ENCODE results near the gene STMN3. TPM values are rescaled to one million over a fixed set of nuclear protein-coding genes. Genes with fewer than 3 reads are reported as not detected.
A peak's percentile ranks its signal among the peaks of the same experiment; 100 is the strongest.

STMN3 gene
- total RNA-seq, 1 experiment from 2014 or later, result 27.9 TPM

DNA sequence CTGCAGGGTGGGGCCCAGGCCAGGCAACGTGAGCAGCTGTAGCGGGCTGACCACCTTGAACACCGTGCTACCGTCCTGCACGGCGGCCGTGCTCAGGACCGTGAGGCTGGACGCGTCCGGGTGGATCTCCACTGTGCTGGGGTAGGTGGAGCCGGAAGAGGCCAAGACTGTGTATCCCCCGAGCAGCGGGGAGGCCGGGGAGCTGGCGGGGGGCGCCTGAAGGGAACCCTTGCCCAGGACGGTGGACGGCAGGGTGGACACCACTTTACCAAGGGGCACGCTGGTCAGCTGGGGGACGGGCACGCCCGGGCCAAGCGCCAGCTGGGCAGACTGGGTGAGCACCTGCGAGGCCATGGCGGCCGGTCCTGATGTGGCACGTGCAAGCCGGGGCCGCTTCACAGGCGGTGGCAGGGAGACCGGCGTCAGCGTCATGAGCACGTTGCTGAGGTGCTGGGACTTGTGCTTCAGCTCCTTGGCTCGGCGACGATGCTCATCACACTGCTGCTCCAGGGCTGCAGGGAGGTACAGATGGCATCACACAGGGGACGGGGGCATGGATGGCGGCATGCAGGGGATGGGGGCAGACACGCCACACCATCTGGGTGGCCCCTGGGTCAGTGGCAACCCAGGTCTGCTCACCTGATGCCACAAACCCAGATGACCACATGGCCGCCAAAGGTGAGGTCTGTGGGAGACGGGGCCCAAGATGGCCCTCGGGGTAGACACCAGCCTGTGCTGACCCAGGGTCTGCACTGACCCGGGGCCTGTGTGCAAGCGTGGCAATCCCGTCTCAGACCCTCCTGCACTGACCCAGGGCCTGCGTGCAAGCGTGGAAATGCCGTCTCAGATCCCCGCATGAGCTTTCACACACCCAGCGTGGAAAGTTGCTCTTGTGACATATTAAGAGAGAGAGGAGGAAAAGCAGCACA lies 62.7 kb downstream of the STMN3 start:
- Histone ChIP-seq H3K4me1 (no peaks in the 10 kb centered on the region), H3K4me3 (ENCODE audit: low read depth, low read length) (no peak overlapping the region), H3K9me3 (no peaks in the 10 kb centered on the region), H3K36me3 (ENCODE audit: control insufficient read depth, insufficient read depth, low read length) (peaks cover 1% of the 10 kb centered on the region; the same call in 1 of the 2 replicates), H3K27me3 (replicated peaks; ENCODE audit: control insufficient read depth, insufficient read depth, low read length) (no peaks in the 10 kb centered on the region)
- TF ChIP-seq CTCF (IDR thresholded peaks at IDR 0.05; ENCODE audit: insufficient read depth in 1 of 2, low read depth in 1 of 2, low read length in 1 of 2, severe bottlenecking in 1 of 2, unreplicated experiment in 1 of 2), result no peak
- BruUV-seq (replicated peaks), result no TSS peak
- Mint-ChIP-seq H3K4me3 (ENCODE audit: unreplicated experiment) (no peak overlapping the region), H3K27me3 (ENCODE audit: insufficient read depth, unreplicated experiment) (no peaks in the 10 kb centered on the region), H3K36me3 (ENCODE audit: insufficient read depth, unreplicated experiment) (peaks cover 13% of the 10 kb centered on the region), H3K9me3 (ENCODE audit: unreplicated experiment) (no peaks in the 10 kb centered on the region), H3K27ac (ENCODE audit: unreplicated experiment) (no peak overlapping the region), H3K4me1 (ENCODE audit: low read depth, unreplicated experiment) (no peaks in the 10 kb centered on the region)
- CTCF ChIA-PET, result no interaction called here
- intact Hi-C loops (cut with micrococcal nuclease; ENCODE audit: unreplicated experiment), result no loop called here
- POLR2A ChIA-PET, result no interaction called here
- DNase-seq, result peak in 1 of 2 experiments; percentile 46

Other genes starting within 250 kb of the STMN3 start
- 0.25 and 0.46 TPM in 2 replicates for gene KCNQ2, start 180.8 kb downstream of the STMN3 start, total RNA-seq (2022)
- 25.2 and 32.0 TPM in 2 replicates for gene EEF1A2, start 154.3 kb downstream of the STMN3 start, total RNA-seq (2022)
- gene PPDPF, start 132.7 kb downstream of the STMN3 start, total RNA-seq (2022), result 511 and 634 TPM in 2 replicates
- 0.42 and 0.64 TPM in 2 replicates for gene PTK6, start 116.0 kb downstream of the STMN3 start, total RNA-seq (2022)
- not detected in 2 replicates for gene SRMS, start 105.7 kb downstream of the STMN3 start, total RNA-seq (2022)
- gene FNDC11, start 99.3 kb downstream of the STMN3 start, total RNA-seq (2022), result 0.39 TPM in 1 of 2 replicates, not detected in the other
- gene HELZ2, start 79.2 kb downstream of the STMN3 start, total RNA-seq (2022), result 35.2 and 36.5 TPM in 2 replicates
- gene GMEB2, start 26.3 kb downstream of the STMN3 start, total RNA-seq (2022), result 20.6 and 21.5 TPM in 2 replicates
- 51.1 and 61.6 TPM in 2 replicates for gene RTEL1, start 4.9 kb upstream of the STMN3 start, total RNA-seq (2022)
- not detected in 2 replicates for gene TNFRSF6B, start 43.2 kb upstream of the STMN3 start, total RNA-seq (2022)
- gene ARFRP1, start 54.6 kb upstream of the STMN3 start, total RNA-seq (2022), result 119 and 126 TPM in 2 replicates
- 69.3 and 74.7 TPM in 2 replicates for gene ZGPAT, start 54.6 kb upstream of the STMN3 start, total RNA-seq (2022)
- 18.8 and 23.5 TPM in 2 replicates for gene LIME1, start 83.2 kb upstream of the STMN3 start, total RNA-seq (2022)
- 211 and 234 TPM in 2 replicates for gene SLC2A4RG, start 86.4 kb upstream of the STMN3 start, total RNA-seq (2022)
- 9.1 and 9.5 TPM in 2 replicates for gene ZBTB46, start 177.8 kb upstream of the STMN3 start, total RNA-seq (2022)
- gene ABHD16B, start 208.1 kb upstream of the STMN3 start, total RNA-seq (2022), result 0.27 TPM in 1 of 2 replicates, not detected in the other
- 286 and 293 TPM in 2 replicates for gene TPD52L2, start 211.8 kb upstream of the STMN3 start, total RNA-seq (2022)
- gene DNAJC5, start 241.7 kb upstream of the STMN3 start, total RNA-seq (2022), result 117 and 124 TPM in 2 replicates

Data from Caco-2 (cell line).